ENCODE results near the gene CLSTN2. TPM values are rescaled to one million over a fixed set of nuclear protein-coding genes. Genes with fewer than 3 reads are reported as not detected.

The CLSTN2 gene
- total and polyA plus RNA-seq, 12 donors, result 0.67 to 17.8 (median 5.3) TPM

- Histone ChIP-seq H3K36me3 (replicated peaks in 1 of 2) (no peaks in the 10 kb centered on the region), H3K4me3 (no peak overlapping the region), H3K27me3 (no peaks in the 10 kb centered on the region), H3K4me1 (replicated peaks in 1 of 2) (no peaks in the 10 kb centered on the region), H3K9me3 (replicated peaks in 1 of 3) (no peaks in the 10 kb centered on the region), H3K27ac (no peak overlapping the region)
- intact Hi-C loops (cut with DNase I), result no loop called here
- TF ChIP-seq POLR2A (IDR thresholded peaks at IDR 0.05), result no peak
- TF ChIP-seq, protein P1, sequence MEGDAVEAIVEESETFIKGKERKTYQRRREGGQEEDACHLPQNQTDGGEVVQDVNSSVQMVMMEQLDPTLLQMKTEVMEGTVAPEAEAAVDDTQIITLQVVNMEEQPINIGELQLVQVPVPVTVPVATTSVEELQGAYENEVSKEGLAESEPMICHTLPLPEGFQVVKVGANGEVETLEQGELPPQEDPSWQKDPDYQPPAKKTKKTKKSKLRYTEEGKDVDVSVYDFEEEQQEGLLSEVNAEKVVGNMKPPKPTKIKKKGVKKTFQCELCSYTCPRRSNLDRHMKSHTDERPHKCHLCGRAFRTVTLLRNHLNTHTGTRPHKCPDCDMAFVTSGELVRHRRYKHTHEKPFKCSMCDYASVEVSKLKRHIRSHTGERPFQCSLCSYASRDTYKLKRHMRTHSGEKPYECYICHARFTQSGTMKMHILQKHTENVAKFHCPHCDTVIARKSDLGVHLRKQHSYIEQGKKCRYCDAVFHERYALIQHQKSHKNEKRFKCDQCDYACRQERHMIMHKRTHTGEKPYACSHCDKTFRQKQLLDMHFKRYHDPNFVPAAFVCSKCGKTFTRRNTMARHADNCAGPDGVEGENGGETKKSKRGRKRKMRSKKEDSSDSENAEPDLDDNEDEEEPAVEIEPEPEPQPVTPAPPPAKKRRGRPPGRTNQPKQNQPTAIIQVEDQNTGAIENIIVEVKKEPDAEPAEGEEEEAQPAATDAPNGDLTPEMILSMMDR (IDR thresholded peaks at IDR 0.05), result no peak
- WGBS, 4 donors, result 83 to 93% (median 92%) methylated on average over 2 of the region's 2 CpGs
- DNase-seq, result no peak
Measured at GRCh38 chr3:140199008-140199407, 264.0 kb downstream of the CLSTN2 start.

DNA sequence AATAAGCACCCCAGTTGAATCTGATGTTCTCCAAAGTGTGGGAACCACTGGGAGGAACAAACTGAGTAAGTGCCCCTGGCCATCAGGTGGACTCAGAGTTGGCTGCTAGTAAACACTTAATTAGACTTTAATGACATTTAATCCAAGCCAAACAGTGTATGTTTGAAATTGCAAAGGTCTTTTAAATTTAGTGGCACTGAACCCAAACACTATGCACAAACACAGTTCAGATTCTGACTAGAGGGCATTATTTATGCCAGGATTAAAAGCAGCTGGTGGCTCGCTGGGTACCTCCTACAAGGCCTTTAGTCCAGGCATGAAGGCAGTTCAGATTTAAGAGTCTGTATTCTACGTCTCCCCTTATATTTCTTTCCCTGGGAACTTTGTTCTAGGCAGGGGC is 264.8 kb downstream of the CLSTN2 start:
- no peak overlapping the region for H3K27ac ChIP-seq
- 88 to 100% (median 96%) methylated on average over 2 of the region's 2 CpGs for WGBS, 4 donors
- H3K27me3 ChIP-seq, result no peaks in the 10 kb centered on the region
- H3K4me3 ChIP-seq, result no peak overlapping the region
- H3K36me3 ChIP-seq (replicated peaks in 1 of 2), result no peaks in the 10 kb centered on the region
- intact Hi-C loops (cut with DNase I), result no loop called here
- TF ChIP-seq POLR2A (IDR thresholded peaks at IDR 0.05), result no peak
- TF ChIP-seq, protein P1 (IDR thresholded peaks at IDR 0.05), result no peak
- DNase-seq, result no peak
- no peaks in the 10 kb centered on the region for H3K9me3 ChIP-seq (replicated peaks in 1 of 3)
- H3K4me1 ChIP-seq (replicated peaks in 1 of 2), result no peaks in the 10 kb centered on the region

DNA sequence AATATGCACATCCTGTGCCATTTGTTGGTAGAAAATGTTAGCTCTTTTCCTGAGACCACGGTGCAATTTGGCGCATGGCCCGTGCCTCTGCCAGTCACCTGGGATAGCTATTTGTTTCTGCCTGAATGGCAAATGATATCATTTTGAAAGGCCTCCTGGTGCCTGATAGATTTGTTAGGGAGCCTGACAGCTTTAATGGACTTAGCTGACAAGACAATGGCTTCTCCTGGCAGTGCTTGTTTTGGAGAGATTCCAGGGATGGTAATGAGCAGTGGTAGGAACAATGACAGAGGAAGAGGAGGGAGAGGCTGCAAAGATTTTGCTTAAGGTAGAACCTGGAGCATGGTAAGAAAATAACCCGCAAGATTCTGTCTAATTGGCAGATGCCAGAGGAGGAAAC is 268.5 kb downstream of the CLSTN2 start:
- H3K27ac ChIP-seq, result no peak overlapping the region
- H3K36me3 ChIP-seq (replicated peaks in 1 of 2), result no peaks in the 10 kb centered on the region
- WGBS, 4 donors, result 44 to 77% (median 55%) methylated on average over 4 of the region's 4 CpGs
- H3K4me1 ChIP-seq (replicated peaks in 1 of 2), result no peaks in the 10 kb centered on the region
- intact Hi-C loops (cut with DNase I), result no loop called here
- H3K4me3 ChIP-seq, result no peak overlapping the region
- H3K9me3 ChIP-seq (replicated peaks in 1 of 3), result peaks cover 0 to 5% (median 0%) of the 10 kb centered on the region in 3 donors
- H3K27me3 ChIP-seq, result no peaks in the 10 kb centered on the region
- no peak for DNase-seq
- TF ChIP-seq POLR2A (IDR thresholded peaks at IDR 0.05), result no peak
- TF ChIP-seq, protein P1 (IDR thresholded peaks at IDR 0.05), result no peak

DNA sequence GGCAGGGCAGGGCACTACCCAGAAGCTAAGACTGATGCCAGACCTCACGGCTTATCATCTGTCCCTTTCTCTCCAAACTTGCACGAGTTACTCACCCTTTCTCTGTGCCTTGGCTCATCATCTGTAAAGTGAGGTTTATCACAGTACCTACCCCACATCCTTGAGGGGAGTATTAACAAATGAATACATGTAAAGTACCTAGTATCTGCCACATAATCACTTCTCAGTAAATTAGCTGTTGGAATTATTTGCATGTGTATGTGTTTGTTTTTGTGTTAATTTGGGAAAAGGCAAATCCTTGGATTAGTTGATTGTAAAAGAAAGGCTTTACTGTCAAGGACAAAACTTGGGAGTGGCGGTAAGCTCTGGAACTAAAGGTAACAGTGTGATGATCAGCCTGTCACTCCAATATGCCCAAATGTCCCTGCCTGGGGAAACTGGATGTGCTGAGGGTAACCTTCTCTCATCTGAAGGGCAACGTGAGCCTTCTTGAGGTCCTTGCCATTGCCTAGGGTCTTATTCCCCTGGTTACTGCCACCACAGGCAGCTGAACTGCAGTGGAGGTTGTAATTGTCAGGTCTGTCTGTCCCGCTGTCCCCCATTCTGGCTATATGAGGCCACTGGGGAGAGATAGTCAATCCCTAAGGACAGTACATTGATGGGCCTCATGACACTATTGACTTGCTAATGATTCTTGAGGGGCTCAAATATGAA is 269.4 kb downstream of the CLSTN2 start:
- 39 to 62% (median 58%) methylated on average over 5 of the region's 5 CpGs for WGBS, 4 donors
- intact Hi-C loops (cut with DNase I), result no loop called here
- no peak for TF ChIP-seq POLR2A (IDR thresholded peaks at IDR 0.05)
- TF ChIP-seq, protein P1 (IDR thresholded peaks at IDR 0.05), result no peak

More for the DNA sequence above, 269.4 kb downstream of the CLSTN2 start:
- no peaks in the 10 kb centered on the region for H3K4me1 ChIP-seq (replicated peaks in 1 of 2)
- no peaks in the 10 kb centered on the region for H3K36me3 ChIP-seq (replicated peaks in 1 of 2)
- H3K9me3 ChIP-seq (replicated peaks in 1 of 3), result peaks cover 0 to 5% (median 0%) of the 10 kb centered on the region in 3 donors
- H3K4me3 ChIP-seq, result no peak overlapping the region
- H3K27ac ChIP-seq, result no peak overlapping the region
- DNase-seq, result no peak
- H3K27me3 ChIP-seq, result no peaks in the 10 kb centered on the region
